K562 (cell line): Measurements from ENCODE around the gene ZBTB16. TPM values are rescaled to one million over a fixed set of nuclear protein-coding genes. Genes with fewer than 3 reads are reported as not detected.

Experiments
- ATAC-seq: fragments of 200-7000 bp; cut with Tn5 transposase; 3 replicates; pipeline ENCODE4 v1.9.1; 2020; ENCODE audit warnings: moderate library complexity
- BruUV-seq: library from RNA; stranded (reverse); fragments of 400-500 nt; replicated peaks from 2 replicates; lab custom pipeline; 2021; lab: Mats Ljungman, UMichigan
- CTCF ChIA-PET: fragments of 300-600 bp; formaldehyde crosslinking; extraction: SDS; loops from one replicate; lab custom pipeline; 2021; ENCODE audit warnings: low intra/inter-chr PET ratio; lab: Yijun Ruan, JAX
- POLR2A ChIA-PET: fragments of 300-600, 350-650 bp; sonication (Branson Sonifier 250); formaldehyde crosslinking; extraction: SDS; loops from one replicate; lab custom pipeline; 2021; ENCODE audit warnings: antibody characterized with exemption, inconsistent platforms; lab: Yijun Ruan, JAX
- DNase-seq, 4 experiments: peaks; one replicate each; pipeline versions ENCODE4 v3.0.0 to v3.0.0-alpha.2; 2011 to 2018; ENCODE audit warnings: low spot score in 3 of 4, mixed read lengths in 3 of 4; ENCODE audit errors: extremely low read depth in 1 of 4
- FAIRE-seq: peaks from 2 replicates; lab custom pipeline; 2011; peaks lifted over from hg19 to GRCh38; lab: Jason Lieb, UNC
- H2AFZ ChIP-seq: 2 replicates; pipeline ENCODE4 v1.6.0; 2011; ENCODE audit warnings: low read depth, low read length, control low read depth, inconsistent platforms
- H3K27ac ChIP-seq: fragments of 200-600 bp; 3 replicates; pipeline ENCODE4 v1.8.0; 2011; ENCODE audit warnings: low read depth, mild to moderate bottlenecking, control low read depth, inconsistent platforms, low read length, moderate library complexity, mixed read lengths; ENCODE audit errors: extremely low read depth
- H3K27me3 ChIP-seq, 2 experiments: fragments of 300-600 bp in 1 of 2; 2 replicates in 1 of 2; 3 replicates in 1 of 2; pipeline versions ENCODE4 v1.6.0 to v1.8.0; 2011; ENCODE audit warnings: inconsistent platforms in 2 of 2, low read length in 2 of 2, mild to moderate bottlenecking in 1 of 2, mixed read lengths in 1 of 2, moderate library complexity in 1 of 2; ENCODE audit not compliant: control insufficient read depth in 2 of 2, insufficient read depth in 2 of 2
- H3K36me3 ChIP-seq: fragments of 300-600 bp; 3 replicates; pipeline ENCODE4 v1.8.0; 2011; ENCODE audit warnings: mild to moderate bottlenecking, low read length, inconsistent platforms; ENCODE audit not compliant: control insufficient read depth, insufficient read depth
- H3K4me1 ChIP-seq, 2 experiments: fragments of 200-600 bp in 1 of 2; replicated peaks in 1 of 2; 2 replicates in 1 of 2; 3 replicates in 1 of 2; pipeline versions ENCODE4 v1.5.1 to v1.8.0; 2011; ENCODE audit warnings: inconsistent platforms in 2 of 2, low read length in 2 of 2, mild to moderate bottlenecking in 1 of 2, mixed read lengths in 1 of 2, moderate library complexity in 1 of 2; ENCODE audit not compliant: control insufficient read depth in 2 of 2, insufficient read depth in 2 of 2
- H3K4me2 ChIP-seq: 2 replicates; pipeline ENCODE4 v1.6.1; 2011; ENCODE audit warnings: low read length, control low read depth, inconsistent platforms, mixed read lengths; ENCODE audit not compliant: insufficient read depth
- H3K4me3 ChIP-seq: fragments of 200-600 bp; sonication (generic), shearing (Covaris generic); 2 replicates; pipeline ENCODE4 v1.5.1; 2016; ENCODE audit warnings: control low read depth, inconsistent platforms
- H3K79me2 ChIP-seq: fragments of 200-600 bp; 3 replicates; pipeline ENCODE4 v1.8.0; 2011; ENCODE audit warnings: low read length, inconsistent platforms; ENCODE audit not compliant: control insufficient read depth, insufficient read depth
- H3K9ac ChIP-seq, 2 experiments: 2 replicates each; pipeline versions ENCODE4 v1.6.0 to v1.6.1; 2011; ENCODE audit warnings: low read depth in 2 of 2, low read length in 2 of 2, control low read depth in 1 of 2, inconsistent platforms in 1 of 2, mild to moderate bottlenecking in 1 of 2, mixed read lengths in 1 of 2; ENCODE audit not compliant: insufficient read depth in 1 of 2
- H3K9me1 ChIP-seq: one replicate; pipeline ENCODE4 v1.6.0; 2011; ENCODE audit warnings: inconsistent platforms, mild to moderate bottlenecking, low read length, moderate library complexity; ENCODE audit not compliant: control insufficient read depth, insufficient read depth
- H3K9me3 ChIP-seq: replicated peaks from 2 replicates; pipeline ENCODE4 v1.5.1; 2011; ENCODE audit warnings: low read depth, low read length, inconsistent platforms; ENCODE audit not compliant: control insufficient read depth, insufficient read depth
- H4K20me1 ChIP-seq: replicated peaks from 2 replicates; pipeline ENCODE4 v1.6.1; 2011; ENCODE audit warnings: low read length, inconsistent platforms, mixed read lengths; ENCODE audit not compliant: control insufficient read depth, insufficient read depth
- HLTF ChIP-seq: fragments of 450-650 bp; IDR thresholded peaks from 2 replicates; pipeline ENCODE4 v1.6.1; 2016
- HNRNPL ChIP-seq: fragments of 200-400 bp; formaldehyde crosslinking; IDR thresholded peaks from 2 replicates; pipeline ENCODE4 v1.6.1; 2017; ENCODE audit warnings: low read depth, mild to moderate bottlenecking, low read length
- ILF3 ChIP-seq: fragments of 450-650 bp; IDR thresholded peaks from 2 replicates; pipeline ENCODE4 v1.6.1; 2018; ENCODE audit warnings: antibody characterized with exemption, mild to moderate bottlenecking, moderate library complexity, borderline replicate concordance
- MAFF ChIP-seq: IDR thresholded peaks from 2 replicates; pipeline ENCODE4 v1.6.1; 2012; ENCODE audit warnings: low read length, improper control_type of control experiment
- MXD1 ChIP-seq: fragments of 250-450 bp; sonication (Bioruptor Pico); IDR thresholded peaks from 2 replicates; pipeline ENCODE4 v1.8.0; 2021; ENCODE audit warnings: borderline replicate concordance, mild to moderate bottlenecking, moderate library complexity; ENCODE audit not compliant: poor library complexity, severe bottlenecking
- SMAD3 ChIP-seq: fragments of 450-650 bp; formaldehyde crosslinking; conservative IDR thresholded peaks from 2 replicates; pipeline ENCODE4 v1.4.0; 2020; ENCODE audit warnings: mild to moderate bottlenecking
- ZC3H11A ChIP-seq: IDR thresholded peaks from 2 replicates; pipeline ENCODE4 v1.6.1; 2012; ENCODE audit warnings: low read depth, low read length, improper control_type of control experiment
- ZNF551 ChIP-seq: fragments of 250-450 bp; sonication (Bioruptor Pico); IDR thresholded peaks from 2 replicates; pipeline ENCODE4 v1.5.0; 2021; ENCODE audit warnings: mild to moderate bottlenecking, moderate library complexity
- ZNF584 ChIP-seq: fragments of 200-800 bp; sonication (Bioruptor generic); IDR thresholded peaks from 2 replicates; pipeline ENCODE4 v1.6.1; 2016; ENCODE audit warnings: low read depth, mild to moderate bottlenecking, missing genetic modification characterization, missing compliant biosample characterization
- WGBS: fragments of 100-300 bp; shearing (Covaris generic); methylation state at CpG from one replicate; pipeline ENCODE4 v1.1.6; 2016; ENCODE audit warnings: low coverage, mixed read lengths; ENCODE audit not compliant: insufficient coverage; ENCODE audit errors: missing lambda C conversion rate; 5-methylcytosine and 5-hydroxymethylcytosine counted together
- in situ Hi-C: fragments of 300-500 bp; cut with MboI; formaldehyde crosslinking; loops from 4 replicates; pipeline ENCODE4 v1.15.0; 2018; ENCODE audit warnings: inconsistent platforms, mixed read lengths
- intact Hi-C: fragments of 100-400 bp; cut with micrococcal nuclease; formaldehyde crosslinking; loops from 2 replicates; pipeline ENCODE4 v1.14.2; 2022
- polyA plus RNA-seq, 8 experiments: library from polyadenylated mRNA; depleted of rRNA in 4 of 8; stranded (reverse) in 5 of 8; unstranded in 3 of 8; fragments of >200 nt; fragmentation: Nextera tagmentation in 2 of 8; fragmentation: Illumina TruSeq in 1 of 8; extraction: Ambion mirVana in 2 of 8; extraction: Trizol in 1 of 8; gene quantifications; 2 replicates each; pipeline versions ENCODE4 v1.2.1 to v1.2.3, GENCODE V29; 2011 to 2014; ENCODE audit warnings: inconsistent platforms in 1 of 8, missing spikeins in 1 of 8
- total RNA-seq, 7 experiments: library from RNA; depleted of rRNA in 6 of 7; stranded (reverse); fragments of >200 nt in 6 of 7; fragmentation: Illumina TruSeq in 2 of 7; extraction: Trizol in 2 of 7; gene quantifications; 2 replicates each; pipeline versions ENCODE4 v1.2.1 to v1.2.3, GENCODE V29; 2011 to 2021; ENCODE audit warnings: low replicate concordance in 1 of 7

Gene ZBTB16
- total and polyA plus RNA-seq, 9 of the 15 experiments (the other 6 are each of a cell fraction or from before 2014, with no cell fraction given): 0.06 to 0.40 (median 0.24) TPM; not detected in 4

DNA sequence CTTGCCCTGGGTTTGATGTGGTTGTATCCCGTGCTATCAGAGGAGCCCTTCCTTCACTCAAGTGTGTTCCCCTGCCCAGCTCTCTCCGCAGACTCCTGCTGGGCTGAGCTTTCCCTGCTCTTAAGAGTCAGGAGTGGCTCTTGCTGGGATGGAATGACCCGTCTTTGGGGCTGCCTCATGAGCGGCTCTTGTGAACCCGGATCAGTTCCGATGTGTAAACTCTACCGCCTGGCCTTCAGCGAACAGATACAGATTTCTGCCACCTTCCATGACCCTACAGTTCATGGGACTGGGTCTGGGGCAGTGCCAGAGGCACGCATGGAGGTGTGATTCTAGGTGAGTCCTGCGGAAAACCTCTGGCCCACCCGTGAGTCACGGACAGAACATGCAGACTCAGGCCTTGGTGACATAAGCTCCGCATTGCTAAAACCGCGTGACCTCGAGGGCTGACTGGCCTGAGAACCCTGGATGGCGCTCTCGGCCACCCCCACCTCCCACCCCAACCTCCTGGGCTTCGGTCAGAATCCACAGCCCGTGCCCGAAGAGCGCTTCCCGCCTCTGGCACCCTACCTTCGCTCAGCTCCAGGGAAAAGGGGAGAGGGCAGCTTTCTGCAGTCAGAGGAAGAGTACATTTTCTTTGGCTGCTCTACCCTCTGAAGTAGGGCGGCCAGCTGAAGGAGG lies 1.3 kb upstream of the ZBTB16 start:
- intact Hi-C loops: no loop called here
- TF ChIP-seq ZC3H11A (no peak), HNRNPL (no peak), ILF3 (no peak), MXD1 (CRISPR knock-in tag) (no peak), ZNF551 (CRISPR knock-in tag) (no peak), SMAD3 (CRISPR knock-in tag) (no peak), ZNF584 (CRISPR knock-in tag) (no peak), HLTF (no peak), MAFF (no peak)
- TF ChIP-seq, all 486 proteins: peak for 0
- Histone ChIP-seq H3K9me3 (no peaks in the 10 kb centered on the region), H3K79me2 (no peaks in the 10 kb centered on the region), H3K4me1 (peaks cover 0 to 21% of the 10 kb centered on the region in 2 experiments; a peak in 3 of 5 replicates), H3K36me3 (no peaks in the 10 kb centered on the region), H3K27ac (no peak overlapping the region), H4K20me1 (peaks cover 5% of the 10 kb centered on the region; the same call in 1 of the 2 replicates), H3K4me2 (no peak overlapping the region), H3K9ac (no peak overlapping the region), H3K27me3 (peaks cover 42 to 60% of the 10 kb centered on the region in 2 experiments), H3K9me1 (no peaks in the 10 kb centered on the region), H3K4me3 (no peak overlapping the region), H2AFZ (no peak overlapping the region)
- BruUV-seq: no TSS peak
- POLR2A ChIA-PET: no interaction called here
- 37% methylated on average over 24 of the region's 25 CpGs for WGBS
- no peak for ATAC-seq
- DNase-seq: no peak
- no peak for FAIRE-seq
- in situ Hi-C loops: no loop called here
- CTCF ChIA-PET: no interaction called here
